HEK293 (cell line): Measurements from ENCODE around the gene ITGAL.

Experiments
- BCL11B ChIP-seq: fragments of 450-650 bp; formaldehyde crosslinking; IDR thresholded peaks from 2 replicates; pipeline ENCODE4 v1.5.1; 2016; ENCODE audit warnings: low read depth, missing biosample characterization, missing genetic modification characterization
- GFI1B ChIP-seq: fragments of 450-650 bp; formaldehyde crosslinking; IDR thresholded peaks from 2 replicates; pipeline ENCODE4 v1.5.1; 2016; ENCODE audit warnings: missing biosample characterization, missing genetic modification characterization
- GLI2 ChIP-seq: fragments of 450-650 bp; formaldehyde crosslinking; IDR thresholded peaks from 2 replicates; pipeline ENCODE4; 2017; ENCODE audit warnings: missing biosample characterization, missing genetic modification characterization, low read depth, borderline replicate concordance
- KLF10 ChIP-seq: fragments of 450-650 bp; IDR thresholded peaks from 2 replicates; pipeline ENCODE4 v1.5.1; 2018; ENCODE audit warnings: missing biosample characterization, mild to moderate bottlenecking, missing genetic modification characterization
- KLF9 ChIP-seq: fragments of 450-650 bp; formaldehyde crosslinking; IDR thresholded peaks from 2 replicates; pipeline ENCODE4 v1.5.1; 2016; ENCODE audit warnings: missing biosample characterization, missing genetic modification characterization, low read depth
- MYNN ChIP-seq: fragments of 450-650 bp; formaldehyde crosslinking; IDR thresholded peaks from 2 replicates; pipeline ENCODE4 v1.5.1; 2016; ENCODE audit warnings: missing biosample characterization, missing genetic modification characterization, borderline replicate concordance
- SETDB1 ChIP-seq: IDR thresholded peaks from one replicate; pipeline ENCODE4 v1.6.1; 2017; ENCODE audit warnings: mild to moderate bottlenecking, low read length, moderate library complexity, mixed read lengths; ENCODE audit not compliant: insufficient read length
- ZBTB20 ChIP-seq: fragments of 450-650 bp; formaldehyde crosslinking; IDR thresholded peaks from 2 replicates; pipeline ENCODE4 v1.5.1; 2016; ENCODE audit warnings: missing biosample characterization, missing genetic modification characterization
- ZFP41 ChIP-seq: fragments of 450-650 bp; formaldehyde crosslinking; IDR thresholded peaks from 2 replicates; pipeline ENCODE4 v1.5.1; 2016; ENCODE audit warnings: missing biosample characterization, missing genetic modification characterization, borderline replicate concordance
- ZNF112 ChIP-seq: fragments of 450-650 bp; formaldehyde crosslinking; IDR thresholded peaks from 2 replicates; pipeline ENCODE4 v1.5.0; 2017; ENCODE audit warnings: missing biosample characterization, missing genetic modification characterization
- ZNF114 ChIP-seq: fragments of 450-650 bp; formaldehyde crosslinking; IDR thresholded peaks from 2 replicates; pipeline ENCODE4 v1.5.0; 2017; ENCODE audit warnings: missing biosample characterization, missing genetic modification characterization
- ZNF121 ChIP-seq: fragments of 450-650 bp; formaldehyde crosslinking; IDR thresholded peaks from 2 replicates; pipeline ENCODE4 v1.5.1; 2016; ENCODE audit warnings: missing biosample characterization, missing genetic modification characterization
- ZNF146 ChIP-seq: fragments of 450-650 bp; formaldehyde crosslinking; IDR thresholded peaks from 2 replicates; pipeline ENCODE4 v1.5.1; 2016; ENCODE audit warnings: missing biosample characterization, missing genetic modification characterization
- ZNF157 ChIP-seq: fragments of 450-650 bp; formaldehyde crosslinking; IDR thresholded peaks from 2 replicates; pipeline ENCODE4 v1.5.1; 2016; ENCODE audit warnings: missing biosample characterization, missing genetic modification characterization
- ZNF19 ChIP-seq: fragments of 450-650 bp; formaldehyde crosslinking; IDR thresholded peaks from 2 replicates; pipeline ENCODE4; 2016; ENCODE audit warnings: missing biosample characterization, missing genetic modification characterization, low read depth
- ZNF2 ChIP-seq: fragments of 450-650 bp; formaldehyde crosslinking; IDR thresholded peaks from 2 replicates; pipeline ENCODE4 v1.5.1; 2016; ENCODE audit warnings: missing biosample characterization, missing genetic modification characterization
- ZNF214 ChIP-seq: fragments of 450-650 bp; formaldehyde crosslinking; IDR thresholded peaks from 2 replicates; pipeline ENCODE4 v1.5.1; 2017; ENCODE audit warnings: missing biosample characterization, mild to moderate bottlenecking, missing genetic modification characterization, borderline replicate concordance
- ZNF530 ChIP-seq: fragments of 450-650 bp; formaldehyde crosslinking; IDR thresholded peaks from 2 replicates; pipeline ENCODE4 v1.5.1; 2016; ENCODE audit warnings: low read depth, missing biosample characterization, missing genetic modification characterization
- ZNF548 ChIP-seq: fragments of 450-650 bp; formaldehyde crosslinking; IDR thresholded peaks from 2 replicates; pipeline ENCODE4 v1.5.1; 2016; ENCODE audit warnings: missing biosample characterization, missing genetic modification characterization
- ZNF600 ChIP-seq: fragments of 450-650 bp; formaldehyde crosslinking; IDR thresholded peaks from 2 replicates; pipeline ENCODE4 v1.5.1; 2016; ENCODE audit warnings: missing biosample characterization, missing genetic modification characterization
- ZNF707 ChIP-seq: fragments of 450-650 bp; formaldehyde crosslinking; IDR thresholded peaks from 2 replicates; pipeline ENCODE4 v1.5.1; 2016; ENCODE audit warnings: missing biosample characterization, missing genetic modification characterization
- ZSCAN30 ChIP-seq: fragments of 450-650 bp; IDR thresholded peaks from 2 replicates; pipeline ENCODE4 v1.5.1; 2018; ENCODE audit warnings: missing biosample characterization, mild to moderate bottlenecking, missing genetic modification characterization, moderate library complexity
- TF ChIP-seq, protein P1 (sequence below): fragments of 450-650 bp; formaldehyde crosslinking; IDR thresholded peaks from 2 replicates; pipeline ENCODE4 v1.5.1; 2016; ENCODE audit warnings: missing biosample characterization, missing genetic modification characterization
- TF ChIP-seq, protein P2 (sequence below): fragments of 450-650 bp; formaldehyde crosslinking; IDR thresholded peaks from 2 replicates; pipeline ENCODE4 v1.5.1; 2016; ENCODE audit warnings: missing biosample characterization, missing genetic modification characterization
- TF ChIP-seq, protein P3 (sequence below): fragments of 450-650 bp; formaldehyde crosslinking; IDR thresholded peaks from 2 replicates; pipeline ENCODE4 v1.5.1; 2017; ENCODE audit warnings: missing biosample characterization, missing genetic modification characterization
- TF ChIP-seq, protein P4 (sequence below): fragments of 450-650 bp; formaldehyde crosslinking; IDR thresholded peaks from 2 replicates; pipeline ENCODE4; 2016; ENCODE audit warnings: missing biosample characterization, missing genetic modification characterization
- TF ChIP-seq, protein P5 (sequence below): fragments of 450-650 bp; formaldehyde crosslinking; IDR thresholded peaks from 2 replicates; pipeline ENCODE4 v1.5.1; 2017; ENCODE audit warnings: missing biosample characterization, missing genetic modification characterization
- TF ChIP-seq, protein P6 (sequence below): fragments of 450-650 bp; formaldehyde crosslinking; IDR thresholded peaks from 2 replicates; pipeline ENCODE4 v1.5.1; 2017; ENCODE audit warnings: missing biosample characterization, missing genetic modification characterization
- TF ChIP-seq, protein P7 (sequence below): fragments of 450-650 bp; IDR thresholded peaks from 2 replicates; pipeline ENCODE4 v1.5.1; 2018; ENCODE audit warnings: missing biosample characterization, mild to moderate bottlenecking, missing genetic modification characterization

Gene ITGAL

DNA sequence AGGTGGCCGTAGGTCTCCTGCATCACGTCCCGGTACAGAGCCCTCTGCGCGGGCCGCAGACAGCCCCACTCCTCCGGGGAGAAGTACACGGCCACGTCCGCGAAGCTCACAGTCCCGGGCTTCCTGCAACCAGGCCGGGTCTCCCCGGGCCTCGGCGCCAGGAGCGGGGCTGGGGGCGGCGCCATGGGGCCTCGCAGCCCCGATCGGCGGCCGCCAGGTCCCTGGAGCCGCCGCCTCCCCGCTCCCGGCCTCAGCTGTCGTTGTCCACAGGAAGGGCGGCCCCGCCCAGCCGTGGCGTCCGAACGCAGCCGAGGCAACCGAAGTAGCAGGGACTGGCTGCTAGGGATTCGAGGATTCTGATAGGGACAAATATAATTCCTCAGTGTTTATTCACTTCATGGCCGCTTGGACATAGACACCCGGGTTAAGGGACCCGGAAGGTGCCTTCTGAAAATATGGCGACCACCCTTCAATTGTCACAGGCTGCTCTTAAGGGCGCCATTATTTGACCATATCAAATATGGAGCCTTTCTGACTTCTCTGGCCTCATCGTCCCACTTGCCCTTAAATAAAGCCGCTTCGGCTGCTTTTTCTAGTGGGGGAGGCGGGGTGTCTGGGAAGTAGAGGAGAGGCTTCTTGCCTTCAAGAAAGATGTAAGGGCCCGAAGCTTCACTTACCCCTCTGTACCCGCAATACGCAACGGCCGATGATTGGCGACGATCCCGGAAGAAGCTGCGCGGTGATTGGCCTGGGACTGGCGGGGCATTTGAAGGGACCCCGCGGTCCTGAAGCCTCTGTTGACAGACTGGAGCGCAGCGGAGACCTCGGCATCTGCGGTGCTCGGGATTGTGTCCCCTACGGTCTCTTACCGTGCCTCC is 99.1 kb downstream of the ITGAL start, which contains the start of gene ZNF688 (continued):
- TF ChIP-seq, protein P1, sequence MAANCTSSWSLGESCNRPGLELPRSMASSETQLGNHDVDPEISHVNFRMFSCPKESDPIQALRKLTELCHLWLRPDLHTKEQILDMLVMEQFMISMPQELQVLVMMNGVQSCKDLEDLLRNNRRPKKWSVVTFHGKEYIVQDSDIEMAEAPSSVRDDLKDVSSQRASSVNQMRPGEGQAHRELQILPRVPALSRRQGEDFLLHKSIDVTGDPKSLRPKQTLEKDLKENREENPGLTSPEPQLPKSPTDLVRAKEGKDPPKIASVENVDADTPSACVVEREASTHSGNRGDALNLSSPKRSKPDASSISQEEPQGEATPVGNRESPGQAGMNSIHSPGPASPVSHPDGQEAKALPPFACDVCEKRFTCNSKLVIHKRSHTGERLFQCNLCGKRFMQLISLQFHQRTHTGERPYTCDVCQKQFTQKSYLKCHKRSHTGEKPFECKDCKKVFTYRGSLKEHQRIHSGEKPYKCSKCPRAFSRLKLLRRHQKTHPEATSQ (tag by site-specific recombination), result 0 out of 2 replicates have a peak, but pooled peaks have one; percentile 43
- TF ChIP-seq ZNF157 (tag by site-specific recombination), result no peak
- no peak for TF ChIP-seq ZNF707 (tag by site-specific recombination)
- no peak for TF ChIP-seq ZNF2 (tag by site-specific recombination)
- TF ChIP-seq ZBTB20, result peak; percentile 90
- TF ChIP-seq, protein P2, sequence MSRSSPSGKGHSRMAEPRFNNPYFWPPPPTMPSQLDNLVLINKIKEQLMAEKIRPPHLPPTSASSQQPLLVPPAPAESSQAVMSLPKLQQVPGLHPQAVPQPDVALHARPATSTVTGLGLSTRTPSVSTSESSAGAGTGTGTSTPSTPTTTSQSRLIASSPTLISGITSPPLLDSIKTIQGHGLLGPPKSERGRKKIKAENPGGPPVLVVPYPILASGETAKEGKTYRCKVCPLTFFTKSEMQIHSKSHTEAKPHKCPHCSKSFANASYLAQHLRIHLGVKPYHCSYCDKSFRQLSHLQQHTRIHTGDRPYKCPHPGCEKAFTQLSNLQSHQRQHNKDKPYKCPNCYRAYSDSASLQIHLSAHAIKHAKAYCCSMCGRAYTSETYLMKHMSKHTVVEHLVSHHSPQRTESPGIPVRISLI (tag by site-specific recombination), result peak; percentile 75; the same call in 1 of the 2 replicates
- TF ChIP-seq GFI1B (tag by site-specific recombination), result no peak
- TF ChIP-seq, protein P3, sequence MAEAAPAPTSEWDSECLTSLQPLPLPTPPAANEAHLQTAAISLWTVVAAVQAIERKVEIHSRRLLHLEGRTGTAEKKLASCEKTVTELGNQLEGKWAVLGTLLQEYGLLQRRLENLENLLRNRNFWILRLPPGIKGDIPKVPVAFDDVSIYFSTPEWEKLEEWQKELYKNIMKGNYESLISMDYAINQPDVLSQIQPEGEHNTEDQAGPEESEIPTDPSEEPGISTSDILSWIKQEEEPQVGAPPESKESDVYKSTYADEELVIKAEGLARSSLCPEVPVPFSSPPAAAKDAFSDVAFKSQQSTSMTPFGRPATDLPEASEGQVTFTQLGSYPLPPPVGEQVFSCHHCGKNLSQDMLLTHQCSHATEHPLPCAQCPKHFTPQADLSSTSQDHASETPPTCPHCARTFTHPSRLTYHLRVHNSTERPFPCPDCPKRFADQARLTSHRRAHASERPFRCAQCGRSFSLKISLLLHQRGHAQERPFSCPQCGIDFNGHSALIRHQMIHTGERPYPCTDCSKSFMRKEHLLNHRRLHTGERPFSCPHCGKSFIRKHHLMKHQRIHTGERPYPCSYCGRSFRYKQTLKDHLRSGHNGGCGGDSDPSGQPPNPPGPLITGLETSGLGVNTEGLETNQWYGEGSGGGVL (tag by site-specific recombination), result no peak
- no peak for TF ChIP-seq ZNF114 (tag by site-specific recombination)
- peak; percentile 64 for TF ChIP-seq ZSCAN30
- TF ChIP-seq, protein P4, sequence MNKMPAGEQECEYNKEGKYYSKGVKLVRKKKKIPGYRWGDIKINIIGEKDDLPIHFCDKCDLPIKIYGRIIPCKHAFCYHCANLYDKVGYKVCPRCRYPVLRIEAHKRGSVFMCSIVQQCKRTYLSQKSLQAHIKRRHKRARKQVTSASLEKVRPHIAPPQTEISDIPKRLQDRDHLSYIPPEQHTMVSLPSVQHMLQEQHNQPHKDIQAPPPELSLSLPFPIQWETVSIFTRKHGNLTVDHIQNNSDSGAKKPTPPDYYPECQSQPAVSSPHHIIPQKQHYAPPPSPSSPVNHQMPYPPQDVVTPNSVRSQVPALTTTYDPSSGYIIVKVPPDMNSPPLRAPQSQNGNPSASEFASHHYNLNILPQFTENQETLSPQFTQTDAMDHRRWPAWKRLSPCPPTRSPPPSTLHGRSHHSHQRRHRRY (tag by site-specific recombination), result no peak
- no peak for TF ChIP-seq ZNF121
- TF ChIP-seq ZNF146 (tag by site-specific recombination), result no peak
- no peak for TF ChIP-seq MYNN (tag by site-specific recombination)
- no peak for TF ChIP-seq ZNF19 (tag by site-specific recombination)
- no peak for TF ChIP-seq ZNF600 (tag by site-specific recombination)
- no peak for TF ChIP-seq ZNF548 (tag by site-specific recombination)
- no peak for TF ChIP-seq ZNF112 (tag by site-specific recombination)
- TF ChIP-seq, protein P5, sequence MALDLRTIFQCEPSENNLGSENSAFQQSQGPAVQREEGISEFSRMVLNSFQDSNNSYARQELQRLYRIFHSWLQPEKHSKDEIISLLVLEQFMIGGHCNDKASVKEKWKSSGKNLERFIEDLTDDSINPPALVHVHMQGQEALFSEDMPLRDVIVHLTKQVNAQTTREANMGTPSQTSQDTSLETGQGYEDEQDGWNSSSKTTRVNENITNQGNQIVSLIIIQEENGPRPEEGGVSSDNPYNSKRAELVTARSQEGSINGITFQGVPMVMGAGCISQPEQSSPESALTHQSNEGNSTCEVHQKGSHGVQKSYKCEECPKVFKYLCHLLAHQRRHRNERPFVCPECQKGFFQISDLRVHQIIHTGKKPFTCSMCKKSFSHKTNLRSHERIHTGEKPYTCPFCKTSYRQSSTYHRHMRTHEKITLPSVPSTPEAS (tag by site-specific recombination), result no peak
- no peak for TF ChIP-seq ZFP41 (tag by site-specific recombination)
- TF ChIP-seq ZNF530, result no peak
- TF ChIP-seq KLF9, result peak; percentile 81
- peak; percentile 77 for TF ChIP-seq KLF10
- TF ChIP-seq BCL11B, result no peak
- TF ChIP-seq, protein P6, sequence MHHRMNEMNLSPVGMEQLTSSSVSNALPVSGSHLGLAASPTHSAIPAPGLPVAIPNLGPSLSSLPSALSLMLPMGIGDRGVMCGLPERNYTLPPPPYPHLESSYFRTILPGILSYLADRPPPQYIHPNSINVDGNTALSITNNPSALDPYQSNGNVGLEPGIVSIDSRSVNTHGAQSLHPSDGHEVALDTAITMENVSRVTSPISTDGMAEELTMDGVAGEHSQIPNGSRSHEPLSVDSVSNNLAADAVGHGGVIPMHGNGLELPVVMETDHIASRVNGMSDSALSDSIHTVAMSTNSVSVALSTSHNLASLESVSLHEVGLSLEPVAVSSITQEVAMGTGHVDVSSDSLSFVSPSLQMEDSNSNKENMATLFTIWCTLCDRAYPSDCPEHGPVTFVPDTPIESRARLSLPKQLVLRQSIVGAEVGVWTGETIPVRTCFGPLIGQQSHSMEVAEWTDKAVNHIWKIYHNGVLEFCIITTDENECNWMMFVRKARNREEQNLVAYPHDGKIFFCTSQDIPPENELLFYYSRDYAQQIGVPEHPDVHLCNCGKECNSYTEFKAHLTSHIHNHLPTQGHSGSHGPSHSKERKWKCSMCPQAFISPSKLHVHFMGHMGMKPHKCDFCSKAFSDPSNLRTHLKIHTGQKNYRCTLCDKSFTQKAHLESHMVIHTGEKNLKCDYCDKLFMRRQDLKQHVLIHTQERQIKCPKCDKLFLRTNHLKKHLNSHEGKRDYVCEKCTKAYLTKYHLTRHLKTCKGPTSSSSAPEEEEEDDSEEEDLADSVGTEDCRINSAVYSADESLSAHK, result 0 out of 2 replicates have a peak, but pooled peaks have one; percentile 3
- TF ChIP-seq SETDB1, result no peak
- no peak for TF ChIP-seq ZNF214
- TF ChIP-seq GLI2 (tag by site-specific recombination), result no peak
- TF ChIP-seq, protein P7, sequence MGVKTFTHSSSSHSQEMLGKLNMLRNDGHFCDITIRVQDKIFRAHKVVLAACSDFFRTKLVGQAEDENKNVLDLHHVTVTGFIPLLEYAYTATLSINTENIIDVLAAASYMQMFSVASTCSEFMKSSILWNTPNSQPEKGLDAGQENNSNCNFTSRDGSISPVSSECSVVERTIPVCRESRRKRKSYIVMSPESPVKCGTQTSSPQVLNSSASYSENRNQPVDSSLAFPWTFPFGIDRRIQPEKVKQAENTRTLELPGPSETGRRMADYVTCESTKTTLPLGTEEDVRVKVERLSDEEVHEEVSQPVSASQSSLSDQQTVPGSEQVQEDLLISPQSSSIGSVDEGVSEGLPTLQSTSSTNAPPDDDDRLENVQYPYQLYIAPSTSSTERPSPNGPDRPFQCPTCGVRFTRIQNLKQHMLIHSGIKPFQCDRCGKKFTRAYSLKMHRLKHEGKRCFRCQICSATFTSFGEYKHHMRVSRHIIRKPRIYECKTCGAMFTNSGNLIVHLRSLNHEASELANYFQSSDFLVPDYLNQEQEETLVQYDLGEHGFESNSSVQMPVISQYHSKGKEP, result peak; percentile 40; the same call in 1 of the 2 replicates
